HG03565 (cell line): Measurements from ENCODE around the gene KLHL42.

Source experiments
- ATAC-seq: cut with Tn5 transposase; IDR thresholded peaks from one replicate; pipeline ENCODE4 v1.9.1; 2021; ENCODE audit warnings: mild to moderate bottlenecking, moderate library complexity; ENCODE audit not compliant: unreplicated experiment

The KLHL42 gene

DNA sequence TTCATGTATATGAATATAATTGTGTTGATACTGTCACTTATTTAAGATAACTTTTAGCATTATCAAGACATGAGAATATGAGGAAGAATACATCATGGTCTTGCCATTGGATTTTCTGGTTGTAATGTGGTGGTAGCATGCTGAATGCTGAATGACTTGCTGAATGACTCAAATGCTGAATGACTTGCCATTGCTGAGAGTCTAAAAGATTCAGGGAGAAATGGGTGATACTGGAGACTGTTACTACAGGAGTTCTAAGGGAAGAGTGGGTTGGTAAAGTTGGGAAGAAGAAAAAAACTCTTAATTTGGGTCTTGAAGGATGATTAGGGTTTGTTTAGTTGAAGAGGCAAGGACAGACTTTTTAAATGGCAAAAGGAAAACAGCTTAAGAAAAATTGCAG is 72.1 kb downstream of the KLHL42 start:
- ATAC-seq: no peak
